Mesenchymal stem cell (in vitro differentiated cells and primary cell): Measurements from ENCODE around the gene TTC6.
A peak's percentile ranks its signal among the peaks of the same experiment; 100 is the strongest.

Experiments used
- DNase-seq: peaks from one replicate; pipeline ENCODE4 v3.0.0-alpha.2; 2013
- H2AFZ ChIP-seq: one replicate; pipeline ENCODE4 v1.6.1; 2013; ENCODE audit warnings: low read depth, mild to moderate bottlenecking, control low read depth, inconsistent platforms, low read length, moderate library complexity
- H2AK5ac ChIP-seq: 2 replicates; pipeline ENCODE4 v1.6.1; 2013; ENCODE audit warnings: low read length, moderate library complexity, mild to moderate bottlenecking, inconsistent platforms; ENCODE audit not compliant: severe bottlenecking
- H2BK120ac ChIP-seq: one replicate; pipeline ENCODE4 v1.6.1; 2013; ENCODE audit warnings: low read depth, mild to moderate bottlenecking, inconsistent platforms, low read length, moderate library complexity
- H2BK12ac ChIP-seq, 2 experiments: one replicate each; pipeline ENCODE4 v1.6.1; 2013; ENCODE audit warnings: inconsistent platforms in 2 of 2, low read length in 2 of 2, mild to moderate bottlenecking in 2 of 2, moderate library complexity in 2 of 2, control low read depth in 1 of 2
- H2BK15ac ChIP-seq: one replicate; pipeline ENCODE4 v1.6.1; 2013; ENCODE audit warnings: mild to moderate bottlenecking, low read depth, inconsistent platforms; ENCODE audit not compliant: poor library complexity, severe bottlenecking
- H2BK5ac ChIP-seq: 2 replicates; pipeline ENCODE4 v1.6.1; 2013; ENCODE audit warnings: low read depth, mild to moderate bottlenecking, low read length, control low read depth, inconsistent platforms; ENCODE audit not compliant: poor library complexity, severe bottlenecking
- H3K14ac ChIP-seq, 2 experiments: one replicate each; pipeline ENCODE4 v1.6.1; 2013; ENCODE audit warnings: inconsistent platforms in 2 of 2, low read length in 2 of 2, control low read depth in 1 of 2, mild to moderate bottlenecking in 1 of 2, moderate library complexity in 1 of 2
- H3K18ac ChIP-seq, 2 experiments: one replicate each; pipeline ENCODE4 v1.6.1; 2013; ENCODE audit warnings: inconsistent platforms in 2 of 2, low read length in 2 of 2, control low read depth in 1 of 2, low read depth in 1 of 2, mild to moderate bottlenecking in 1 of 2
- H3K23ac ChIP-seq, 2 experiments: one replicate each; pipeline ENCODE4 v1.6.1; 2013; ENCODE audit warnings: inconsistent platforms in 2 of 2, low read length in 2 of 2, mild to moderate bottlenecking in 2 of 2, moderate library complexity in 2 of 2, control low read depth in 1 of 2
- H3K27ac ChIP-seq: 2 replicates; pipeline ENCODE4 v1.5.1; 2013; ENCODE audit warnings: mild to moderate bottlenecking, moderate library complexity, low read length, control low read depth, inconsistent platforms; ENCODE audit not compliant: poor library complexity, severe bottlenecking
- H3K27me3 ChIP-seq, 2 experiments: 2 replicates each; pipeline versions ENCODE4 v1.6.1 to v1.7.0; 2013; ENCODE audit warnings: low read length in 2 of 2, mild to moderate bottlenecking in 2 of 2, moderate library complexity in 2 of 2, control low read depth in 1 of 2, inconsistent platforms in 1 of 2; ENCODE audit not compliant: control insufficient read depth in 1 of 2, insufficient read depth in 1 of 2
- H3K36me3 ChIP-seq, 2 experiments: 2 replicates each; pipeline versions ENCODE4 v1.6.1 to v1.7.0; 2013; ENCODE audit warnings: low read length in 2 of 2, control low read depth in 1 of 2, inconsistent platforms in 1 of 2, low read depth in 1 of 2, mild to moderate bottlenecking in 1 of 2; ENCODE audit not compliant: insufficient read depth in 2 of 2, control insufficient read depth in 1 of 2
- H3K4ac ChIP-seq, 2 experiments: one replicate each; pipeline ENCODE4 v1.6.1; 2013; ENCODE audit warnings: inconsistent platforms in 2 of 2, low read length in 2 of 2, mild to moderate bottlenecking in 2 of 2, moderate library complexity in 2 of 2, control low read depth in 1 of 2, low read depth in 1 of 2
- H3K4me1 ChIP-seq: 2 replicates; pipeline ENCODE4 v1.6.1; 2013; ENCODE audit warnings: low read depth, low read length, control low read depth; ENCODE audit not compliant: control insufficient read depth, insufficient read depth
- H3K4me2 ChIP-seq: 2 replicates; pipeline ENCODE4 v1.6.1; 2013; ENCODE audit warnings: low read length, mild to moderate bottlenecking, inconsistent platforms; ENCODE audit not compliant: poor library complexity, severe bottlenecking
- H3K4me3 ChIP-seq, 2 experiments: 2 replicates each; pipeline versions ENCODE4 v1.5.1 to v1.7.0; 2013; ENCODE audit warnings: low read length in 2 of 2, mild to moderate bottlenecking in 2 of 2, control low read depth in 1 of 2, low read depth in 1 of 2; ENCODE audit not compliant: insufficient read depth in 1 of 2
- H3K79me1 ChIP-seq: replicated peaks from 2 replicates; pipeline ENCODE4 v1.6.1; 2013; ENCODE audit warnings: mild to moderate bottlenecking, control low read depth, low read length, inconsistent platforms; ENCODE audit not compliant: poor library complexity, severe bottlenecking
- H3K9ac ChIP-seq: 2 replicates; pipeline ENCODE4 v1.7.0; 2013; ENCODE audit warnings: mild to moderate bottlenecking, low read length, moderate library complexity
- H3K9me3 ChIP-seq: 2 replicates; pipeline ENCODE4 v1.7.0; 2013; ENCODE audit warnings: mild to moderate bottlenecking, low read length; ENCODE audit not compliant: control insufficient read depth
- H4K8ac ChIP-seq: one replicate; pipeline ENCODE4 v1.6.1; 2013; ENCODE audit warnings: inconsistent platforms, mild to moderate bottlenecking, low read length, moderate library complexity
- H4K91ac ChIP-seq: one replicate; pipeline ENCODE4 v1.6.1; 2013; ENCODE audit warnings: mild to moderate bottlenecking, low read length, inconsistent platforms
- whole genome bisulfite sequencing: methylation state at CpG from one replicate; pipeline ENCODE4 v1.1.7; 2013; ENCODE audit warnings: mixed read lengths; 5-methylcytosine and 5-hydroxymethylcytosine counted together

The TTC6 gene

GRCh38 chr14:37593511-37594237 lies 1.8 kb upstream of the TTC6 start:
- Histone ChIP-seq H3K23ac (no peak overlapping the region), H3K9ac (no peak overlapping the region), H2BK12ac (no peak overlapping the region), H3K14ac (no peak overlapping the region), H3K36me3 (peaks cover 0 to 4% of the 10 kb centered on the region in 2 experiments), H4K8ac (no peak overlapping the region), H3K4me3 (peak overlapping the region in 1 of 2 experiments; percentile 76), H2AFZ (no peak overlapping the region), H3K9me3 (no peaks in the 10 kb centered on the region), H2BK120ac (no peak overlapping the region), H3K4me2 (no peak overlapping the region), H2AK5ac (no peak overlapping the region), H4K91ac (no peak overlapping the region), H3K27ac (no peak overlapping the region), H3K27me3 (peaks cover 78 to 82% of the 10 kb centered on the region in 2 experiments), H3K4me1 (peaks cover 35% of the 10 kb centered on the region), H2BK15ac (no peak overlapping the region), H3K18ac (no peak overlapping the region), H2BK5ac (no peak overlapping the region), H3K79me1 (no peaks in the 10 kb centered on the region), H3K4ac (no peak overlapping the region)
- WGBS, result 47% methylated on average over 3 of the region's 14 CpGs
- peak; percentile 0 for DNase-seq

- H2AK5ac ChIP-seq, result no peak overlapping the region
- no peak overlapping the region for H2BK12ac ChIP-seq
- WGBS, result 2% methylated on average over 52 of the region's 56 CpGs
- H3K23ac ChIP-seq, result no peak overlapping the region
- no peak overlapping the region for H3K14ac ChIP-seq
- no peak overlapping the region for H3K4ac ChIP-seq
- peaks cover 78 to 82% of the 10 kb centered on the region in 2 experiments for H3K27me3 ChIP-seq
- peak overlapping the region; percentile 97 for H3K4me2 ChIP-seq
- H3K9me3 ChIP-seq, result no peaks in the 10 kb centered on the region
- H2BK15ac ChIP-seq, result no peak overlapping the region
- H2BK5ac ChIP-seq, result no peak overlapping the region
- H4K8ac ChIP-seq, result no peak overlapping the region
- peaks cover 37% of the 10 kb centered on the region for H3K4me1 ChIP-seq
- peaks cover 0 to 4% of the 10 kb centered on the region in 2 experiments for H3K36me3 ChIP-seq
- H3K27ac ChIP-seq, result no peak overlapping the region
- no peak overlapping the region for H2AFZ ChIP-seq
- peak; percentile 86 for DNase-seq
- no peak overlapping the region for H4K91ac ChIP-seq
- no peaks in the 10 kb centered on the region for H3K79me1 ChIP-seq
- H3K9ac ChIP-seq, result peak overlapping the region; percentile 36
- H3K18ac ChIP-seq, result peak overlapping the region in 1 of 2 experiments; percentile 48
- no peak overlapping the region for H2BK120ac ChIP-seq
- peak overlapping the region; percentile 54 to 76 for H3K4me3 ChIP-seq
Measured at GRCh38 chr14:37594238-37594970, 1.0 kb upstream of the TTC6 start.

DNA sequence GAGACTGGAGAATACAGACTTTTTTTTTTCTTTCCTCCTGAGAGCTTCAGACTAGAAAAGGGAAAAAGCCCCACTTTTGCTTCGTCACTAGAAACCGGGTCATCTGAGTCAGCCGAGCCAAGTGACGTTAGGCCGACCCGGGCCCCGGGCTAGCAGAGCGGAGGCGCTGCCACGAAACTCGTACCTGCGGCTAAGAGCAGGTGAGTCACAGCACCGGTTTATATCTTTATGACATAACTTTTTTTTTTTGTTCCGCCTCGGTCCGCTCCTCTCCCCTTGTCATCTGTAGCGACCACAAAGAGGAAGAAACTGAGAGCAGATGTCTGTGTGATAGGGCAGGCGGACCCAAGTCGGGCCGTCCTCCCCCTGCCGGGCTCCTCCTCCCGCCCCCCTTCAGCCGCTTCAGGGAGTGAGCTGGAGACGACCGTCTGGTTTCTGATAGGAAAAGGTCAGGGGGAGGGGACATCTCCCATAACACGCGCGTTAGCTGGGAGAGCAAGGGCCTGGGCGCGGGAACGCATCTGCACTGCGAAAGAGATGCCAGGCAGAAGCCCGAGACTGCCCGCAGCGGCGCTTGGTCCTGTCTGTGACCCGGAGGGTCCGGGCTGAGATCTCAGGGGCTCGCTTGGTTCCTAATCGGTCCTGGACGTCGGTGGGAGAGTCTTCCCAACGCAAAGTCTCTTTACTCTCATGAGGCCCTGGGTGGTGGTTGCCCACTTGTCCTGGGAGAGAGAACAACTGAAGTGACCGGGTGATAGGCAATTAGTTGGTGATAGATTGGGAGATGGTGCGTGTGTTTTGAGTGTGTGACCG lies 586 bp downstream of the TTC6 start:
- Histone ChIP-seq H3K9me3 (peaks cover 3% of the 10 kb centered on the region), H3K9ac (no peak overlapping the region), H3K4ac (no peak overlapping the region), H4K8ac (no peak overlapping the region), H3K36me3 (peaks cover 0 to 4% of the 10 kb centered on the region in 2 experiments), H2BK120ac (no peak overlapping the region), H2AK5ac (no peak overlapping the region), H3K4me2 (peak overlapping the region; percentile 97), H3K4me1 (peaks cover 45% of the 10 kb centered on the region), H2BK5ac (no peak overlapping the region), H3K23ac (no peak overlapping the region), H3K18ac (no peak overlapping the region), H4K91ac (no peak overlapping the region), H2BK15ac (no peak overlapping the region), H2AFZ (no peak overlapping the region), H3K27me3 (peaks cover 82 to 83% of the 10 kb centered on the region in 2 experiments), H2BK12ac (no peak overlapping the region), H3K14ac (no peak overlapping the region), H3K79me1 (no peaks in the 10 kb centered on the region), H3K4me3 (peak overlapping the region in 1 of 2 experiments; percentile 57), H3K27ac (no peak overlapping the region)
- WGBS, result 3% methylated on average over 39 of the region's 46 CpGs
- DNase-seq, result peak; percentile 70
